ENCODE measurements around the gene PAX9.

PAX9 gene

GRCh38 chr14:36718216-36718615 is 56.6 kb downstream of the PAX9 start:
- Histone ChIP-seq H3K9me3 (no peaks in the 10 kb centered on the region), H3K36me3 (no peaks in the 10 kb centered on the region), H3K4me1 (ENCODE audit: control insufficient read depth in 1 of 2, insufficient read depth in 1 of 2, low read depth in 1 of 2, low read length in 1 of 2) (no peaks in the 10 kb centered on the region), H3K27me3 (no peaks in the 10 kb centered on the region), H3K27ac (no peak overlapping the region), H3K4me3 (ENCODE audit: low read depth in 1 of 2, low read length in 1 of 2) (no peak overlapping the region)
- TF ChIP-seq CTCF (IDR thresholded peaks at IDR 0.05), result no peak

GRCh38 chr14:36719823-36720222 is 58.2 kb downstream of the PAX9 start:
- no peak for TF ChIP-seq CTCF (IDR thresholded peaks at IDR 0.05)
- Histone ChIP-seq H3K9me3 (no peaks in the 10 kb centered on the region), H3K4me1 (ENCODE audit: control insufficient read depth in 1 of 2, insufficient read depth in 1 of 2, low read depth in 1 of 2, low read length in 1 of 2) (no peaks in the 10 kb centered on the region)

GRCh38 chr14:36720657-36721056 is 59.0 kb downstream of the PAX9 start:
- no peak overlapping the region for H3K4me3 ChIP-seq (ENCODE audit: low read depth in 1 of 2, low read length in 1 of 2)
- H3K4me1 ChIP-seq (ENCODE audit: control insufficient read depth in 1 of 2, insufficient read depth in 1 of 2, low read depth in 1 of 2, low read length in 1 of 2), result no peaks in the 10 kb centered on the region
- no peak overlapping the region for H3K27ac ChIP-seq
- no peaks in the 10 kb centered on the region for H3K27me3 ChIP-seq
- no peaks in the 10 kb centered on the region for H3K36me3 ChIP-seq
- H3K9me3 ChIP-seq, result no peaks in the 10 kb centered on the region
- no peak for TF ChIP-seq CTCF (IDR thresholded peaks at IDR 0.05)

More at GRCh38 chr14:36719823-36720222, 58.2 kb downstream of the PAX9 start:
- Histone ChIP-seq H3K4me3 (ENCODE audit: low read depth in 1 of 2, low read length in 1 of 2) (no peak overlapping the region), H3K27ac (no peak overlapping the region), H3K36me3 (no peaks in the 10 kb centered on the region), H3K27me3 (no peaks in the 10 kb centered on the region)

GRCh38 chr14:36721877-36722276 is 60.2 kb downstream of the PAX9 start:
- no peak overlapping the region for H3K27ac ChIP-seq
- no peak overlapping the region for H3K4me3 ChIP-seq (ENCODE audit: low read depth in 1 of 2, low read length in 1 of 2)
- H3K9me3 ChIP-seq, result no peaks in the 10 kb centered on the region
- TF ChIP-seq CTCF (IDR thresholded peaks at IDR 0.05), result no peak
- no peaks in the 10 kb centered on the region for H3K27me3 ChIP-seq
- H3K36me3 ChIP-seq, result no peaks in the 10 kb centered on the region
- H3K4me1 ChIP-seq (ENCODE audit: control insufficient read depth in 1 of 2, insufficient read depth in 1 of 2, low read depth in 1 of 2, low read length in 1 of 2), result no peaks in the 10 kb centered on the region

GRCh38 chr14:36723530-36723929 is 61.9 kb downstream of the PAX9 start:
- H3K27ac ChIP-seq, result no peak overlapping the region
- no peaks in the 10 kb centered on the region for H3K27me3 ChIP-seq
- no peaks in the 10 kb centered on the region for H3K4me1 ChIP-seq (ENCODE audit: control insufficient read depth in 1 of 2, insufficient read depth in 1 of 2, low read depth in 1 of 2, low read length in 1 of 2)
- TF ChIP-seq CTCF (IDR thresholded peaks at IDR 0.05), result no peak
- no peak overlapping the region for H3K4me3 ChIP-seq (ENCODE audit: low read depth in 1 of 2, low read length in 1 of 2)
- no peaks in the 10 kb centered on the region for H3K36me3 ChIP-seq
- H3K9me3 ChIP-seq, result no peaks in the 10 kb centered on the region

- Histone ChIP-seq H3K4me1 (ENCODE audit: control insufficient read depth in 1 of 2, insufficient read depth in 1 of 2, low read depth in 1 of 2, low read length in 1 of 2) (no peaks in the 10 kb centered on the region), H3K4me3 (ENCODE audit: low read depth in 1 of 2, low read length in 1 of 2) (no peak overlapping the region), H3K27ac (no peak overlapping the region), H3K27me3 (no peaks in the 10 kb centered on the region), H3K36me3 (no peaks in the 10 kb centered on the region), H3K9me3 (no peaks in the 10 kb centered on the region)
- TF ChIP-seq CTCF (IDR thresholded peaks at IDR 0.05), result no peak
Observed at GRCh38 chr14:36724162-36724561, 62.5 kb downstream of the PAX9 start.

All from neutrophil (primary cell).